Measurements from ENCODE around the gene TTC3.

GRCh38 chr21:37200641-37201480, 127.8 kb downstream of the TTC3 start:
- TF ChIP-seq, protein P1, sequence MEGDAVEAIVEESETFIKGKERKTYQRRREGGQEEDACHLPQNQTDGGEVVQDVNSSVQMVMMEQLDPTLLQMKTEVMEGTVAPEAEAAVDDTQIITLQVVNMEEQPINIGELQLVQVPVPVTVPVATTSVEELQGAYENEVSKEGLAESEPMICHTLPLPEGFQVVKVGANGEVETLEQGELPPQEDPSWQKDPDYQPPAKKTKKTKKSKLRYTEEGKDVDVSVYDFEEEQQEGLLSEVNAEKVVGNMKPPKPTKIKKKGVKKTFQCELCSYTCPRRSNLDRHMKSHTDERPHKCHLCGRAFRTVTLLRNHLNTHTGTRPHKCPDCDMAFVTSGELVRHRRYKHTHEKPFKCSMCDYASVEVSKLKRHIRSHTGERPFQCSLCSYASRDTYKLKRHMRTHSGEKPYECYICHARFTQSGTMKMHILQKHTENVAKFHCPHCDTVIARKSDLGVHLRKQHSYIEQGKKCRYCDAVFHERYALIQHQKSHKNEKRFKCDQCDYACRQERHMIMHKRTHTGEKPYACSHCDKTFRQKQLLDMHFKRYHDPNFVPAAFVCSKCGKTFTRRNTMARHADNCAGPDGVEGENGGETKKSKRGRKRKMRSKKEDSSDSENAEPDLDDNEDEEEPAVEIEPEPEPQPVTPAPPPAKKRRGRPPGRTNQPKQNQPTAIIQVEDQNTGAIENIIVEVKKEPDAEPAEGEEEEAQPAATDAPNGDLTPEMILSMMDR (IDR thresholded peaks at IDR 0.05; ENCODE audit: insufficient read depth, low read depth, low read length) = no peak
- no peak for TF ChIP-seq EZH2 (IDR thresholded peaks at IDR 0.05; ENCODE audit: insufficient read depth, low read length)
